Kasumi-1 (cell line): Measurements from ENCODE around the gene CREB5.

Experiments
- DNase-seq, 2 experiments: peaks; one replicate each; lab custom pipeline; 2025; lab: John Stamatoyannopoulos, UW

Gene CREB5

GRCh38 chr7:28684650-28685241 lies 272.4 kb downstream of the CREB5 start:
- peak; percentile 60 to 70 for DNase-seq

- DNase-seq = peak in 1 of 2 experiments; percentile 59
Measured at GRCh38 chr7:28685242-28685643, 272.9 kb downstream of the CREB5 start.

- peak; percentile 93 to 94 for DNase-seq
Measured at GRCh38 chr7:28685644-28686417, 273.5 kb downstream of the CREB5 start.

- DNase-seq = peak in 1 of 2 experiments; percentile 13
Measured at GRCh38 chr7:28686418-28686800, 274.1 kb downstream of the CREB5 start.

- no peak for DNase-seq
Measured at GRCh38 chr7:28687537-28687936, 275.2 kb downstream of the CREB5 start.

GRCh38 chr7:28688174-28688573 lies 275.9 kb downstream of the CREB5 start:
- no peak for DNase-seq

- DNase-seq = no peak
Measured at GRCh38 chr7:28688651-28689050, 276.3 kb downstream of the CREB5 start.

- DNase-seq = no peak
Measured at GRCh38 chr7:28695300-28696295, 283.3 kb downstream of the CREB5 start.

- DNase-seq = no peak
Measured at GRCh38 chr7:28697913-28698563, 285.7 kb downstream of the CREB5 start.

- no peak for DNase-seq
Measured at GRCh38 chr7:28698840-28699239, 286.5 kb downstream of the CREB5 start.

- DNase-seq = no peak
Measured at GRCh38 chr7:28700096-28700495, 287.8 kb downstream of the CREB5 start.

- DNase-seq = no peak
Measured at GRCh38 chr7:28700790-28701203, 288.5 kb downstream of the CREB5 start.

- DNase-seq = no peak
Measured at GRCh38 chr7:28701731-28702130, 289.4 kb downstream of the CREB5 start.

- no peak for DNase-seq
Measured at GRCh38 chr7:28702171-28702570, 289.9 kb downstream of the CREB5 start.

GRCh38 chr7:28703037-28703765 lies 290.9 kb downstream of the CREB5 start:
- DNase-seq = no peak

GRCh38 chr7:28704706-28705105 lies 292.4 kb downstream of the CREB5 start:
- no peak for DNase-seq

- DNase-seq = no peak
Measured at GRCh38 chr7:28705350-28705749, 293.0 kb downstream of the CREB5 start.

- no peak for DNase-seq
Measured at GRCh38 chr7:28706584-28706983, 294.3 kb downstream of the CREB5 start.

- no peak for DNase-seq
Measured at GRCh38 chr7:28707291-28707690, 295.0 kb downstream of the CREB5 start.

- no peak for DNase-seq
Measured at GRCh38 chr7:28708033-28708951, 296.0 kb downstream of the CREB5 start.
